Duodenal mucosa (tissue), 2 donors: ENCODE measurements around the gene DDX39A.
"Not testable (repeated sequence)": the region's sequence is repeated elsewhere in the genome, so short reads cannot be mapped to it uniquely, and the experiment has no call there.

Source experiments
- H3K27ac ChIP-seq: one replicate; pipeline ENCODE4 v1.7.0; 2013; ENCODE audit warnings: low read depth, low read length
- H3K27me3 ChIP-seq, 2 donors: one replicate each; pipeline ENCODE4 v1.7.0; 2013; ENCODE audit warnings: low read length in 2 of 2, control low read depth in 1 of 2; ENCODE audit not compliant: insufficient read depth in 2 of 2, control insufficient read depth in 1 of 2
- H3K36me3 ChIP-seq, 2 donors: one replicate each; pipeline ENCODE4 v1.7.0; 2013; ENCODE audit warnings: low read length in 2 of 2, control low read depth in 1 of 2; ENCODE audit not compliant: insufficient read depth in 2 of 2, control insufficient read depth in 1 of 2
- H3K4me1 ChIP-seq, 2 donors: one replicate each; pipeline ENCODE4 v1.7.0; 2013; ENCODE audit warnings: low read length in 2 of 2, control low read depth in 1 of 2; ENCODE audit not compliant: insufficient read depth in 2 of 2, control insufficient read depth in 1 of 2
- H3K4me3 ChIP-seq, 2 donors: one replicate each; pipeline ENCODE4 v1.7.0; 2013; ENCODE audit warnings: low read length in 2 of 2, low read depth in 1 of 2
- H3K9ac ChIP-seq, 2 donors: one replicate each; pipeline ENCODE4 v1.7.0; 2013; ENCODE audit warnings: low read length in 2 of 2, low read depth in 1 of 2
- H3K9me3 ChIP-seq, 2 donors: one replicate each; pipeline ENCODE4 v1.7.0; 2013; ENCODE audit warnings: low read length in 2 of 2, control low read depth in 1 of 2; ENCODE audit not compliant: control insufficient read depth in 1 of 2

DDX39A gene

DNA sequence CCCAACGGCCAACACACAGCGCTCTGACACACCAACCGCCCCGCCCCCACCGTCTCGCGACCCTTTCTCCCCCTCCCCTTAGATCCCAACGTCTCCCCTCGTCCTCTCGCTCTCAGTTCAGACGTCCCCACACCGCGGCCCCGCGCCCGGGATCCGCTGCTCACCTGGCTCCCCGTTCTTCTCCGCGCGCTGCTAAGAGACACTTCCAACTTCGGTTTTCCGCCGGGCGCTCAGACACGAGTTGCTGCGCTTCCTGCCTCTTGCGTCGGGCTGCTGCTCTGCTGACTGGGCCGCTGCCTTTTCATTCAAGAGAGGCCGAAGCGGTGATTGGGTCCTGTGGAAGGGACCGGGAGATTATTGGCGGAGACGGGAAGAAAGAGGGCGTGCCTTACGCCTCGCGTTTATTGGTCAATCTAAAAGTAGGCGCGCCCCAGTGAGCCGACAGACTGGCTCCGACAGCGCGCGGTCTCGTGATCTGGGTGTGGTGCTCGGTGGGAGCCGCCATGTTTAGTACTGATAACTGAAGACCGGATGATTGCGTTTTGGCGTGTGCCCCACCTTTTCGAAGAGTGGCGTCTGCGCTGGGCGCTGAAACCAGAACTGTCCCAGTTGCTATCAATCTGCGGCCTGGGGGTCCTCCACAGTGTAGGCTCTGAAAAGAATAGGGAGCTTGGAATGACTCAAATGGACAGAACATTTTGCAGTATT is at the start of gene DDX39A:
TSS of gene DDX39A (minus strand) at position 236 of the 708 bp plus-strand sequence. CDS start 6,121 bp downstream, outside the sequence.
- Histone ChIP-seq H3K9ac (peak within 1 kb of the TSS; percentile 67 to 87), H3K4me3 (peak within 1 kb of the TSS; percentile 84 to 92), H3K36me3 (no peaks in the 10 kb centered on the region), H3K27ac (peak within 1 kb of the TSS; percentile 89), H3K4me1 (peaks cover 16 to 17% of the 10 kb centered on the region in 2 donors), H3K27me3 (no peaks in the 10 kb centered on the region), H3K9me3 (no peaks in the 10 kb centered on the region)

- Histone ChIP-seq H3K4me1 (peaks cover 3 to 4% of the 10 kb centered on the region in 2 donors), H3K4me3 (no peak overlapping the region), H3K27me3 (peaks cover 0 to 2% of the 10 kb centered on the region in 2 donors), H3K36me3 (peaks cover 0 to 16% of the 10 kb centered on the region in 2 donors), H3K9ac (no peak overlapping the region), H3K9me3 (no peaks in the 10 kb centered on the region), H3K27ac (no peak overlapping the region)
Observed at GRCh38 chr19:14467816-14468215, 48.7 kb upstream of the DDX39A start.

DNA sequence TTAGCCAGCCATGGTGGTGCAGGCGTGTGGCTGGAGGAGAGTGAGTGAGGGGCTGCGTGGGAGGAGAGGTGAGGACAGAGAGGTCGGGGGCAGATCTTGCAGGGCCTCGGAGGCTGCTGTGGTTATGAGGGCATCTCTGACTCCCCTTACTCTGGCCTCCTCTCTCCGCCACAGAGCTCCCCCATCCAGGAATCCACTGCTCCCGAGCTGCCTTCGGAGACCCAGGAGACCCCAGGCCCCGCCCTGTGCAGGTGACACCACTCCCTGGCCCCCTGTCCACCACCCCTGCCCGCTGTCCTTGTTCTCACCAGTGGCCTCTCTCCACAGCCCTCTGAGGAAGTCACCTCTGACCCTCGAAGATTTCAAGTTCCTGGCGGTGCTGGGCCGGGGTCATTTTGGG is 48.2 kb upstream of the DDX39A start:
- Histone ChIP-seq H3K36me3 (peaks cover 0 to 16% of the 10 kb centered on the region in 2 donors), H3K27ac (no peak overlapping the region), H3K4me3 (no peak overlapping the region)

DNA sequence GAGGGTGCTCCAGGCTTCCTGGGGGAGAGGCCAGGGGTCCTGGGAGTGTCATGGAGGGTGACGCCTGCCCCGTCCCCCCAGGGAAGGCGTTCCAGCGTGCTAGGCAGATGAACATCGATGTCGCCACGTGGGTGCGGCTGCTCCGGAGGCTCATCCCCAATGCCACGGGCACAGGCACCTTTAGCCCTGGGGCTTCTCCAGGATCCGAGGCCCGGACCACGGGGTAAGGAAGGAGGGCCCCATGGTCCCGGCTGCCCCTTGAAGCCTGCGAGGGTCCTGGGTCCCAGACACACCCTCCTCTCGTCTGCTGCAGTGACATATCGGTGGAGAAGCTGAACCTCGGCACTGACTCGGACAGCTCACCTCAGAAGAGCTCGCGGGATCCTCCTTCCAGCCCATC is 44.6 kb upstream of the DDX39A start:
- Histone ChIP-seq H3K4me1 (no peaks in the 10 kb centered on the region), H3K4me3 (no peak overlapping the region), H3K36me3 (peaks cover 0 to 21% of the 10 kb centered on the region in 2 donors), H3K9me3 (no peaks in the 10 kb centered on the region), H3K27ac (no peak overlapping the region), H3K9ac (no peak overlapping the region), H3K27me3 (no peaks in the 10 kb centered on the region)

More for the DNA sequence above, 48.2 kb upstream of the DDX39A start:
- Histone ChIP-seq H3K4me1 (peaks cover 2% of the 10 kb centered on the region in 2 donors), H3K27me3 (no peaks in the 10 kb centered on the region), H3K9me3 (no peaks in the 10 kb centered on the region), H3K9ac (no peak overlapping the region)

DNA sequence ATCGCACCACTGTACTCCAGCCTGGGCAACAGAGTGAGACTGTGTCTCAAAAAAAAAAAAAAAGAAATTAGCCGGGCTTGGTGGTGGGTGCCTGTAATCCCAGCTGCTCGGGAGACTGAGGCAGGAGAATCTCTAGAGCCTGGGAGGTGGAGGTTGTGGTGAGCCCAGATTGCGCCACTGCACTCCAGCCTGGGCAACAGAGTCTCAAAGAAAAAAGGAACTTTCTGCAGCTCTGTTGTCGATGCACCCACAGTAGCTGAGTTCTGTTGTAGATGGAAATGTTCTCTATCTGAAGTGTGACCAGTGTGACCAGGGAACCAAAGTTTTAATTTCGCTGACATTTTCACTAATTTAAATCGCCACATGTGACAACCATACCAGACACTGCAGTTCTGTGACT is 43.3 kb upstream of the DDX39A start:
- H3K9ac ChIP-seq, H3K4me3 ChIP-seq, H3K4me1 ChIP-seq, H3K9me3 ChIP-seq, H3K27ac ChIP-seq, H3K27me3 ChIP-seq: not testable (repeated sequence)
- peaks cover 0 to 17% of the 10 kb centered on the region in 2 donors for H3K36me3 ChIP-seq

- Histone ChIP-seq H3K36me3 (peaks cover 0 to 17% of the 10 kb centered on the region in 2 donors), H3K9me3 (no peaks in the 10 kb centered on the region), H3K9ac (no peak overlapping the region), H3K27ac (no peak overlapping the region), H3K27me3 (no peaks in the 10 kb centered on the region), H3K4me3 (no peak overlapping the region), H3K4me1 (no peaks in the 10 kb centered on the region)
Observed at GRCh38 chr19:14460935-14461334, 41.8 kb upstream of the DDX39A start.

GRCh38 chr19:14459703-14460102 is 40.6 kb upstream of the DDX39A start:
- Histone ChIP-seq H3K27ac (no peak overlapping the region), H3K36me3 (peaks cover 0 to 17% of the 10 kb centered on the region in 2 donors), H3K9me3 (no peaks in the 10 kb centered on the region), H3K4me1 (no peaks in the 10 kb centered on the region), H3K9ac (no peak overlapping the region), H3K4me3 (no peak overlapping the region), H3K27me3 (no peaks in the 10 kb centered on the region)

DNA sequence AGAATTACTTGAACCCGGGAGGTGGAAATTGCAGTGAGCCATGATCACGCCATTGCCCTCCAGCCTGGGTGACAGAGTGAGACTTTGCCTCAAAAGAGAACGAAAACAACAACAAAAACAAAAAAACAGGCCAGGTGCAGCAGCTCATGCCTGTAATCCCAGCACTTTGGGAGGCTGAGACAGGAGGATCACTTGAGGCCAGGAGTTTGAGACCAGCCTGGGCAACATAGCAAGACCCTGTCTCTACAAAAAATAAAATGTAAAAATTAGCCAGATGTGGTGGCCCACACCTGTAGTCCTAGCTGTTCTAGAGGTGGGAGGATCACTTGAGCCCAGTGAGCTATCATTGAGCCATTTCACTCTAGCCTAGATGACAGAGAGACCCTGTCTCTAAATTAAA is 33.2 kb upstream of the DDX39A start:
- not testable (repeated sequence) for H3K4me3 ChIP-seq, H3K4me1 ChIP-seq, H3K27ac ChIP-seq, H3K9me3 ChIP-seq, H3K9ac ChIP-seq, H3K27me3 ChIP-seq
- H3K36me3 ChIP-seq, result peaks cover 5 to 28% of the 10 kb centered on the region in 2 donors

- no peaks in the 10 kb centered on the region for H3K9me3 ChIP-seq
- no peaks in the 10 kb centered on the region for H3K4me1 ChIP-seq
- H3K36me3 ChIP-seq, result peaks cover 5 to 37% of the 10 kb centered on the region in 2 donors
- H3K4me3 ChIP-seq, result no peak overlapping the region
- H3K27me3 ChIP-seq, result no peaks in the 10 kb centered on the region
- H3K9ac ChIP-seq, result no peak overlapping the region
- no peak overlapping the region for H3K27ac ChIP-seq
Observed at GRCh38 chr19:14450876-14451275, 31.7 kb upstream of the DDX39A start.

DNA sequence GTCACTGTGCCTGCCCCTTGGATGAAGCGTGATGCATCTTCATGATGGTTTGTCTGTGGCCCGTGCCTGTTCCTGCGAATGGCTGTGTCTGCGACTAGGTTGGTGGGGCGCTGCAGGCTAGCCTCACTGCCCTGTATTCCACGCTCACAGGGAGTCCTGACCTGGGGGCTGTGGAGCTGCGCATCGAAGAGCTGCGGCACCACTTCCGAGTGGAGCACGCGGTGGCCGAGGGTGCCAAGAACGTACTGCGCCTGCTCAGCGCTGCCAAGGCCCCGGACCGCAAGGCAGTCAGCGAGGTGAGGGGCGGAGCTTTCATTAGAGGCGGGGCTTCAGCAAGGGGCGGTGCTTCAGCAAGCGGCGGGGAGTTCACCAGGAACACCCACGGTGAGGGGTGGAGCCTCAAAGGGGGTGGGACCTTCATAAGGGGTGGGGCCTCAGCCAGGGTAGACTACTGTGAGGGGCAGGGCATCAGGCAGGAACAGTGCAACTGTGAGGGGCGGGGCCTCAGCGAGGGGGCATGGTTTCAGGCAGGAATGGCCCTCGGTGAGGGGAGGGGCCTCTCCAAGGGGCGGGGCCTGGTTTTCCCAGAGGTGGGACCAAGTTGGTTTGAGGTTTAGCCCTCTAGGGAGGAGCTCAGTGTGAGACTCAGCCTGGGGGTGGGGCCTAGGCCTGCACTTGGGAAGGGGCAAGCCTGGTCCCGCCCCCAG is 31.2 kb upstream of the DDX39A start:
- Histone ChIP-seq H3K9me3 (no peaks in the 10 kb centered on the region), H3K4me1 (no peaks in the 10 kb centered on the region), H3K27ac (no peak overlapping the region), H3K9ac (no peak overlapping the region), H3K27me3 (no peaks in the 10 kb centered on the region), H3K4me3 (no peak overlapping the region), H3K36me3 (peaks cover 5 to 37% of the 10 kb centered on the region in 2 donors)
